K562 (cell line): ENCODE measurements around the gene SYVN1. TPM values are rescaled to one million over a fixed set of nuclear protein-coding genes. Genes with fewer than 3 reads are reported as not detected.

Source experiments
- ARNT ChIP-seq, 2 experiments: fragments of 450-650 bp; IDR thresholded peaks; 2 replicates each; pipeline ENCODE4 v1.6.1; 2016; ENCODE audit warnings: mild to moderate bottlenecking in 1 of 2
- BRD9 ChIP-seq: fragments of 450-650 bp; IDR thresholded peaks from 2 replicates; pipeline ENCODE4 v1.6.1; 2018; ENCODE audit warnings: low read depth; ENCODE audit not compliant: partially characterized antibody
- CEBPG ChIP-seq, 3 experiments: fragments of 200-800 bp in 1 of 3; sonication (Bioruptor generic) in 1 of 3; sonication (generic) in 1 of 3; formaldehyde crosslinking in 1 of 3; IDR thresholded peaks in 2 of 3; conservative IDR thresholded peaks in 1 of 3; 2 replicates each; pipeline versions ENCODE4 v1.6.1 to v1.8.0; 2016 to 2022; ENCODE audit warnings: missing compliant biosample characterization in 2 of 3, missing genetic modification characterization in 2 of 3, mild to moderate bottlenecking in 1 of 3, missing genetic modification reagents in 1 of 3
- DPF2 ChIP-seq: fragments of 450-650 bp; IDR thresholded peaks from 2 replicates; pipeline ENCODE4 v1.6.1; 2016
- FOXM1 ChIP-seq, 2 experiments: fragments of 450-650 bp in 1 of 2; sonication (generic) in 1 of 2; formaldehyde crosslinking in 1 of 2; IDR thresholded peaks; 2 replicates each; pipeline versions ENCODE4 v1.6.1 to v1.9.0; 2017 to 2022; ENCODE audit warnings: low read depth in 2 of 2, mild to moderate bottlenecking in 2 of 2, missing genetic modification reagents in 1 of 2, moderate library complexity in 1 of 2
- FOXP1 ChIP-seq: sonication (generic); formaldehyde crosslinking; IDR thresholded peaks from 2 replicates; pipeline ENCODE4 v1.8.0; 2022; ENCODE audit warnings: mild to moderate bottlenecking, missing genetic modification reagents
- MIER1 ChIP-seq: fragments of 450-650 bp; IDR thresholded peaks from 2 replicates; pipeline ENCODE4 v1.6.1; 2016; ENCODE audit warnings: antibody characterized with exemption, mild to moderate bottlenecking, low read depth
- NR2C1 ChIP-seq, 2 experiments: fragments of 450-650 bp; IDR thresholded peaks; 2 replicates each; pipeline ENCODE4 v1.6.1; 2017; ENCODE audit warnings: mild to moderate bottlenecking in 2 of 2, antibody characterized with exemption in 1 of 2, inconsistent platforms in 1 of 2, missing compliant biosample characterization in 1 of 2, missing genetic modification characterization in 1 of 2
- SMAD4 ChIP-seq: fragments of 250-450 bp; sonication (Bioruptor Pico); conservative IDR thresholded peaks from 2 replicates; pipeline ENCODE4 v1.8.0; 2021; ENCODE audit warnings: inconsistent platforms, mild to moderate bottlenecking, moderate library complexity
- ZBTB17 ChIP-seq: fragments of 450-650 bp; formaldehyde crosslinking; IDR thresholded peaks from 2 replicates; pipeline ENCODE4 v1.4.0; 2020; ENCODE audit warnings: mild to moderate bottlenecking
- ZC3H4 ChIP-seq: sonication (generic); formaldehyde crosslinking; IDR thresholded peaks from 2 replicates; pipeline ENCODE4 v1.9.0; 2021; ENCODE audit warnings: missing genetic modification reagents, borderline replicate concordance
- ZNF184 ChIP-seq: sonication (generic); formaldehyde crosslinking; IDR thresholded peaks from 2 replicates; pipeline ENCODE4 v1.5.0; 2020; ENCODE audit warnings: missing genetic modification reagents
- ZNF407 ChIP-seq: fragments of 450-650 bp; IDR thresholded peaks from 2 replicates; pipeline ENCODE4 v1.6.1; 2016; ENCODE audit warnings: low read depth
- ZNF76 ChIP-seq: fragments of 250-450 bp; sonication (Bioruptor Pico); IDR thresholded peaks from 2 replicates; pipeline ENCODE4 v1.4.0; 2020; ENCODE audit warnings: mild to moderate bottlenecking, moderate library complexity, borderline replicate concordance
- polyA plus RNA-seq, 8 experiments: library from polyadenylated mRNA; depleted of rRNA in 4 of 8; stranded (reverse) in 5 of 8; unstranded in 3 of 8; fragments of >200 nt; fragmentation: Nextera tagmentation in 2 of 8; fragmentation: Illumina TruSeq in 1 of 8; extraction: Ambion mirVana in 2 of 8; extraction: Trizol in 1 of 8; gene quantifications; 2 replicates each; pipeline versions ENCODE4 v1.2.1 to v1.2.3, GENCODE V29; 2011 to 2014; ENCODE audit warnings: inconsistent platforms in 1 of 8, missing spikeins in 1 of 8
- total RNA-seq, 7 experiments: library from RNA; depleted of rRNA in 6 of 7; stranded (reverse); fragments of >200 nt in 6 of 7; fragmentation: Illumina TruSeq in 2 of 7; extraction: Trizol in 2 of 7; gene quantifications; 2 replicates each; pipeline versions ENCODE4 v1.2.1 to v1.2.3, GENCODE V29; 2011 to 2021; ENCODE audit warnings: low replicate concordance in 1 of 7
- TF ChIP-seq, protein P1 (sequence below): fragments of 450-650 bp; IDR thresholded peaks from 2 replicates; pipeline ENCODE4 v1.6.1; 2016; ENCODE audit warnings: missing biosample characterization, missing genetic modification characterization

The SYVN1 gene
- total and polyA plus RNA-seq, 9 of the 15 experiments (the other 6 are each of a cell fraction or from before 2014, with no cell fraction given): 0.41 to 47.4 (median 9.9) TPM

- TF ChIP-seq, protein P1, sequence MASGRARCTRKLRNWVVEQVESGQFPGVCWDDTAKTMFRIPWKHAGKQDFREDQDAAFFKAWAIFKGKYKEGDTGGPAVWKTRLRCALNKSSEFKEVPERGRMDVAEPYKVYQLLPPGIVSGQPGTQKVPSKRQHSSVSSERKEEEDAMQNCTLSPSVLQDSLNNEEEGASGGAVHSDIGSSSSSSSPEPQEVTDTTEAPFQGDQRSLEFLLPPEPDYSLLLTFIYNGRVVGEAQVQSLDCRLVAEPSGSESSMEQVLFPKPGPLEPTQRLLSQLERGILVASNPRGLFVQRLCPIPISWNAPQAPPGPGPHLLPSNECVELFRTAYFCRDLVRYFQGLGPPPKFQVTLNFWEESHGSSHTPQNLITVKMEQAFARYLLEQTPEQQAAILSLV: no peak
- no peak for TF ChIP-seq ZNF76
- no peak for TF ChIP-seq FOXM1 (IDR thresholded peaks at IDR 0.05; ENCODE audit: low read depth)
- 0 out of 2 replicates have a peak, but pooled peaks have one; percentile 8 for TF ChIP-seq FOXM1 (CRISPR knock-in tag; IDR thresholded peaks at IDR 0.05; ENCODE audit: low read depth)
- no peak for TF ChIP-seq ZNF184 (CRISPR knock-in tag)
- peak; percentile 47 for TF ChIP-seq NR2C1 (IDR thresholded peaks at IDR 0.05)
- TF ChIP-seq NR2C1 (tag; IDR thresholded peaks at IDR 0.05): peak; percentile 67
- TF ChIP-seq ARNT (IDR thresholded peaks at IDR 0.05): 0 out of 4 replicates have a peak, but pooled peaks of 1 of the 2 experiments have one; percentile 47
- TF ChIP-seq ZNF407: no peak
- TF ChIP-seq DPF2: no peak; the same call in 1 of the 2 replicates
- TF ChIP-seq BRD9: peak; percentile 76
- peak; percentile 40; the same call in 1 of the 2 replicates for TF ChIP-seq CEBPG (CRISPR knock-in tag; IDR thresholded peaks at IDR 0.05)
- no peak for TF ChIP-seq CEBPG (tag; conservative IDR thresholded peaks at IDR 0.05 in 1 of 2, IDR thresholded peaks at IDR 0.05 in 1 of 2)
- TF ChIP-seq FOXP1 (CRISPR knock-in tag): peak; percentile 80; the same call in 1 of the 2 replicates
- TF ChIP-seq MIER1: 0 out of 2 replicates have a peak, but pooled peaks have one; percentile 34
- TF ChIP-seq ZBTB17 (CRISPR knock-in tag): no peak
- peak; percentile 9; the same call in 1 of the 2 replicates for TF ChIP-seq SMAD4 (CRISPR knock-in tag)
- TF ChIP-seq ZC3H4 (CRISPR knock-in tag): peak; percentile 53; the same call in 1 of the 2 replicates
Observed at GRCh38 chr11:65121447-65121864, 12.9 kb downstream of the SYVN1 start (continued).
